Mucosa of gallbladder (tissue), 1 donor: Measurements from ENCODE around the gene SIGLEC14. TPM values are rescaled to one million over a fixed set of nuclear protein-coding genes. Genes with fewer than 3 reads are reported as not detected.
A peak's percentile ranks its signal among the peaks of the same experiment; 100 is the strongest.
"Not testable (repeated sequence)": the region's sequence is repeated elsewhere in the genome, so short reads cannot be mapped to it uniquely, and the experiment has no call there.

Experiments
- DNase-seq: peaks from one replicate; pipeline ENCODE4 v3.0.0-alpha.2; 2020; ENCODE audit warnings: low spot score
- total RNA-seq: library from RNA; stranded (reverse); gene quantifications from one replicate; pipeline ENCODE4 v1.2.1, GENCODE V29; 2021
- donor health status: DM: no; HTN: no; CAD: no.

Gene SIGLEC14
- total RNA-seq, 1 donor from 2014 or later: 5.9 TPM

- DNase-seq: no peak
Observed at GRCh38 chr19:51668216-51668615, 21.6 kb upstream of the SIGLEC14 start.

DNA sequence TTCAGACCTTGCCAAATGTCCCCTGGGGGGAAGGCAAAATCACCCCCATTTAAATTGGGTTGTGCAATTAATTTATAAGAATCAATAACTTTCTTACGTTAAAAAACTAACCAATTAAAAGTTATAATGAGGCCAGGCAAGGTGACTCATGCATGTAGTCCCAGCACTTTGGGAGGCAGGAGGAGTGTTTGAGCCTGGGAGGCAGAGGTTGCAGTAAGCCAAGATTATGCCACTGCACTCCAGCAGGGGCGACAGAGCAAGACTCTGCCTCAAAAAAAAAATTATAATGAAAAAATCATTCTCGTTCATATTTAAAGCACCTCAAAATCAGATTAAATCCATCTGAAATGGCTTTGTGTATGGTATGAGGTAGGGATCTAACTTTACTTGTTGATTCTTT is 18.4 kb upstream of the SIGLEC14 start:
- DNase-seq: no peak

DNA sequence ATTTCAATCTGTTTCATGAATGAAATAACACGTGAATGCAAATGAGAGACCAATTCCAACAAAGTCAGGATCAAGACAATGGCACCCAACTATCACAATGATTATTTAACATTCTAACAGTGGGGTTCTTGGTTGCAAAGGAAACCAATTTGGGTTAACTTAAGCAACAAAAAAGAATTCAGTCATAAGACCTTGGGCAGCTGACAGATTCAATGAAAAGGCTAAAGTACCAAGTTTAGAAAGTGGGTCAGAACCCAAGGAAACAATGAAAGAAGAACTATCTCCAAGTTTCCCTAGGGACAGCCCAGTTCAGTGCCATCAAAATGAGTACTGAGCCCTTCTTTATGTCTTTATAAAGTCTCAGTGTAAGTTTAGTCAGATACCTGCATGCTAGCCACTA is 17.5 kb upstream of the SIGLEC14 start:
- no peak for DNase-seq

DNA sequence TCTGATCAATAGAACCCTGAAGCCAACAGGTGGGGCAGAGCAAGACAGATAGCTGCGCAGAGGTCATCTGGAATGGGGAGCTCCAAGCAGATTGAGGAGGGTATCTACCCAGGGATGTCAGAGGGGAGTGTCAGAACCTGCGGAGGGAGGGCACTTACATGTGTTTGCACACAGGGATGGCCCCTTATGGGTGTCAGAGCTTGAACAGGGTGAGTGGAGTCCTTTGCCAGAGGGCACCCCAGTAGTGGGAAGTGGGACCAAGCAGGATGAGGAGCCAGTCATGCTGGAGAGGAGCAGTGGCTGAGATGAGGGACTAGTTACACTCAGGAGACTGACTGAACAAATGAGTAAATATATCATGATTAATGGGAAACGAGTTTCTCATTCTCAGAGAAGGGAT is 17.0 kb upstream of the SIGLEC14 start:
- DNase-seq: no peak

GRCh38 chr19:51660975-51661600 is 14.5 kb upstream of the SIGLEC14 start:
- peak; percentile 78 for DNase-seq

- DNase-seq: no peak
Observed at GRCh38 chr19:51654783-51655182, 8.2 kb upstream of the SIGLEC14 start.

GRCh38 chr19:51653162-51653561 is 6.5 kb upstream of the SIGLEC14 start:
- DNase-seq: no peak

DNA sequence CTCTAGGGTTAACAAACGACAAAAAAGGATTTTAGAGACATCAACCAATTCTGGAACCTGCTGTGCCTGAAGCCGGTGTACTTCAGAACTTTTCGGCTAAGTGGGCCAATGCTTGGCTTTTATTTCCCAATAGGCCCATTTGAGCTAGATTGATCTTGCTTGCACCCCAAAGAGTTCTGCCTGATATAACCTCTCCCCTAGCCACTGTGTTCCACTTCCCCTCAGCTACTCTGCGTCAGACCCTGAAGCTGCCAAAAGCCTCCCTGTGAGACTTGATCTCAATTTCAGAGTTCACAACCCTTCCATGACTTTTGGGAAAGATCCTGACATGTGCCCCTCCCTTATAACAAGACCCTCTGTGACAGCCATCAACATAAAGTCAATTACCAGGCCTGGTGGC is 5.6 kb upstream of the SIGLEC14 start:
- no peak for DNase-seq

- DNase-seq: no peak
Observed at GRCh38 chr19:51651216-51651846, 4.7 kb upstream of the SIGLEC14 start.

GRCh38 chr19:51647318-51647717 is 693 bp upstream of the SIGLEC14 start:
- no peak for DNase-seq

DNA sequence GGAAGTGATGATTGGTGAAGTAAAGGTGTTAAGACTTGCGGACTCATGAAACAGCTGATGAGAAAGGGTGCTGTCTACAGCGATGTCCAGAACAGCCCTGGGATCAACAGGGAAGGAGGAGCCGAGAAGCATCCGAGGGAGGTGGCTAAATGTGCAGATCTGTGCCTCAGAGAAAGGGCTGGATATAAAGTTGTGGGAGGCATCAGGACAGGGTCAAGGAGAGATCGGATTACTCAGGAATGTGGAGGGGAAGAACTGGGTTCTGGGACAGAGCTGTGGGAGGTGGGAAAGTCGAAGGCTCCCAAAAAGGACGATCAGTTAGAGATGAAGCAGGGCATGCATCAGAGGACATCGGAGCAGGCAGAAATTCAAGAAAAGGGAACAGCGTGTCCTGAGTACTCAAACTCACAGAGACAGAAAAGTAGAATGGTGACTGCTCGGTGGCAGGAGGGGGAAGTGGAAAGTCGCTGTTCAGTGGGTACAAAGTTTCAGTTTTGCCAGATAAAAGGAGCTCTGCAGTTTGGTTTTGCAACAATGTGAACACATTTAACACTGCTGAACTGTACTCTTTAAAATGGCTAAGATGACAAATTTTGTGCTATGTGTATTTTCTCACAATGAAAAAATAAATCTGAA is 1.9 kb downstream of the SIGLEC14 start:
- DNase-seq: no peak

DNA sequence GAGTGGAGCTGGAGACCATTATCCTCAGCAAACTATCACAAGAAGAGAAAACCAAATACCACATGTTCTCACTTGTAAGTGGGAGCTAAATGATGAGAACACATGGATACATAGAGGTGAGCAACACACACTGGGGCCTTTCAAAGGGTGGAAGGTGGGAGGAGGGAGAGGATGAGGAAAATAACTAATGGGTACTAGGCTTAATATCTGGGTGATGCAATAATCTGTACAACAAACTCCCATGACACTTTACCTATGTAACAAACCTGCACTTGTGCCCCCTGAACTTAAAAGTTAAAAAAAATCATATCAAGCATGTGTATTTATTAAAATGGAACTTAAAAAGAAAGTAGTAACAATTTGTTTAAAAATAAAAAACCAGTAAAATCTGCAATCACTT is 5.0 kb downstream of the SIGLEC14 start:
- no peak for DNase-seq

DNA sequence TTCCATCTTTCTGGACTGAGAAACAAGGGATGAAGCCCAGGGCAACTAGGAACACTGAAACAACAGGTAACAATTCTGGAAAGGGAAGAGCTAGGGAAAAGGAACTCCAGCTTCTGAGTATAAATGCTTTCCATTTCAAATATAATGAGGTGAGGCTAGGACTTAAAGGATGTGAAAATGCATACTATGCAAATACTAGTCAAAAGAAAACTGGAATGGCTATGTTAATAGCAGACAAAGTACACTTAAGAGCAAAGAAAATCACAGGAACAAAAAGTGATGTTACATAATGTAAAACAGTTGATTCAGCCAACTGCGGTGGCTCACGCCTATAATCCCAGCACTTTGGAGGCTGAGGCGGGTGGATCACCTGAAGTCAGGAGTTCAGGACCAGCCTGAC is 6.2 kb downstream of the SIGLEC14 start:
- DNase-seq: no peak

DNA sequence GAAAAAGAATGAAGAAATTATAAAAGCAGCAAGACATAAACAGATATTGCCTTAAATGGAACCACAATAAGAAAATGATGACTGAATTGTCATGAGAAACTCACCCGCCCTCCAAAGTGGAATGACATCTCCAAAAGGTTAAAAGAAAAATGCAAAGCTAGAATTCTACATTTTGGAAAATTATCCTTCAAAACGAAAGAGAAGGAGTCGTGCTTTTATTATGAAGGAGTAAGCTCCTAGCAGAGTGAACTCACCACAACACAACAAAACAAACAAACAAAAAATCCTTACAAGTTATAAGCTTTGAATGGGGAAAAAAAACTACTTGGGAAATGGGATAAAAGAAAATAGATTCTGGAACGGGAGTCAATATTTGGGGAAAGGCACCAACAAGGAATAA is 6.7 kb downstream of the SIGLEC14 start:
- no peak for DNase-seq

GRCh38 chr19:51637362-51637978 is 9.2 kb downstream of the SIGLEC14 start:
- no peak for DNase-seq

DNA sequence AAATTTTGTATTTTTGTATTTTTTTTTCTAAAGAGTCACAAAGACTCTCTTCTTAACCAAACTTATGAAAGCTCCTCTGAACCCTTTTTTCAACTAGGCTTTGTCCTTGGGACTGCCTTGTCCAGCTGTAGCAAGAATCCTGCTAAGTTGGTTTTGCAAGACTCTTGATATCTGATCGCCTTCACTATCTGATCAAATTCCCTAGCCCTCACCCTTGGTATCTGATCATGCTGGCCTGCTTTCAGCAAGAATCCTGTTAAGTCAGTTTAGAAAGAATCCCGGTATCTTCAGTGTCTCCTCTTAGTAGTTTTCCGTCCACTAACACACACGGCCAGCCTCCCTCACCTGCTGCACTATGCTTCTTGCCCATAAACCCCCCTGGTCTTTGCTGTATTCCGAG is 14.5 kb downstream of the SIGLEC14 start:
- no peak for DNase-seq

GRCh38 chr19:51630315-51630714 is 16.3 kb downstream of the SIGLEC14 start, which contains the start of gene SIGLEC5:
TSS of gene SIGLEC5 (minus strand) at chr19:51630401. CDS start at chr19:51630335, 66 bp downstream.
- DNase-seq: not testable (repeated sequence)

- no peak for DNase-seq
Observed at GRCh38 chr19:51628153-51628939, 18.3 kb downstream of the SIGLEC14 start.

- no peak for DNase-seq
Observed at GRCh38 chr19:51627491-51628138, 19.0 kb downstream of the SIGLEC14 start.

GRCh38 chr19:51626675-51627074 is 19.9 kb downstream of the SIGLEC14 start:
- no peak for DNase-seq

DNA sequence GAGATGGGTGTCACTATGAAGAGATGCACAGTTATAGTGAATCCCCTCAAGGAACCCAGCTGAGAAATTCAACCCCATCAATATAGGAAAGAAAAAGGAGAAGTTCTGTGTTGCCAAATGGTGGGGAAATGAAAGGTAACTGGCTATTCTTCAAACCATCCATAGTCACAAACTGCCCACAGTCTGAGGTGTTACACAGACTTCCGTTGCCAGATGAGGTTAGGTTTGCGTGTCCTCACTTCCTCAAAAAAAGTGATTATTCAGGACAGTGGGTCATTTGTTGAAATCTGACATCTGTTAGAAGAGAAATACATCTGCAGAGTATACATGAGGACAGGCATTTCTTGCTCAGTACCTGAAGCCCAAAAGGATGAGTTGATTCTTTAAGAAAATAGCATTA is 25.4 kb downstream of the SIGLEC14 start:
- DNase-seq: no peak
